ENCODE data around the gene PHPT1. TPM values are rescaled to one million over a fixed set of nuclear protein-coding genes. Genes with fewer than 3 reads are reported as not detected.
A peak's percentile ranks its signal among the peaks of the same experiment; 100 is the strongest.
"Not testable (repeated sequence)": the region's sequence is repeated elsewhere in the genome, so short reads cannot be mapped to it uniquely, and the experiment has no call there.

PHPT1 gene
- total and polyA plus RNA-seq, 4 donors, result 75.0 to 195 (median 117) TPM

DNA sequence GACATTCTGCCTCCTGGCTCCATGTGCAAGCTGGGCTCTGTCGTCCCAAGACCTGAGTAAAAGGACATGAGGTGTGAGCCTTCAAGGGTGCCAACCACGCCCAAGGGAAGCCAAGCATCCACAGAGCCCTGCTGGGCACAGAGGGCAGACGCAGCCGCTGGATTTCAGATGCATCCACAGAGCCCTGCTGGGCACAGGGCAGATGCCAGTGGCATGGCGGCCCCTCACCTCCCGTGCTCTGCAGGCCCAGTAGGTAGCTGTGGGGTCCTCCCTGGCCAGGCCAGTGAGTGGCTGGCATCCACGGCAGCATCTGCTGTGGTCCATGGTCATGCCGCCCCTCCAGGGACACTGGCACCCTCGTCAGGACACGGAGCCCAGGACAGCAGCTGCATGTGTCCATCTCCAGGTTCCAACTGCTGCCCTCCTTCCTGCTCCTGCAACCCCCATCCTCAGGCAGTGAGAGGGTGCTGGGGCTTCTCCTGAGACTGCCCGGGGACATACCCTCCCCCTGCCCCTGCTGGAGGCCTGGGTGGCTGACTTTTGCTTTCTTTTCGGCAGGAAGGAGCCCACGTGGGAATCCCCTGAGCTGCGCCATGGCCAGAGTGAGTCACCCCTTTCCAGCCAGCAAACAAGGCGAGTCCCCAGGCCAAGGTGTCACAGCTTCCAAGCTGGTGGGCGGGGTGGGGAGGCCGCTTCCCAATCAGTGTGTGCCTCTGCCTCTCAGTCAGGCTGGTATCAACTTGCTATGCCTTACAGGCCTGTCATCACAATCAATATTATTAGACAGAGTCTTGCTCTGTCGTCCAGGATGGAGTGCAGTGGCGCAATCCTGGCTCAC, 33.1 kb downstream of the PHPT1 start:
- Histone ChIP-seq H3K9me3 (ENCODE audit: control insufficient read depth in 4 of 4, insufficient read depth in 3 of 4, low read length in 3 of 4) (no peaks in the 10 kb centered on the region), H3K9ac (ENCODE audit: insufficient read depth in 1 of 2, low read length in 2 of 2) (no peak overlapping the region), H3K36me3 (ENCODE audit: control insufficient read depth in 4 of 4, insufficient read depth in 4 of 4, low read length in 4 of 4) (no peaks in the 10 kb centered on the region), H3K4me3 (no peak overlapping the region), H3K27ac (ENCODE audit: low read depth in 1 of 2, low read length in 1 of 2) (peak overlapping the region in 1 of 2 donors; percentile 57), H3K27me3 (ENCODE audit: control insufficient read depth in 3 of 3, insufficient read depth in 3 of 3, low read length in 2 of 3) (no peaks in the 10 kb centered on the region), H3K4me1 (ENCODE audit: control insufficient read depth in 5 of 5, insufficient read depth in 5 of 5, low read length in 5 of 5) (peaks cover 0 to 14% (median 0%) of the 10 kb centered on the region in 5 donors)
- TF ChIP-seq, protein P1, sequence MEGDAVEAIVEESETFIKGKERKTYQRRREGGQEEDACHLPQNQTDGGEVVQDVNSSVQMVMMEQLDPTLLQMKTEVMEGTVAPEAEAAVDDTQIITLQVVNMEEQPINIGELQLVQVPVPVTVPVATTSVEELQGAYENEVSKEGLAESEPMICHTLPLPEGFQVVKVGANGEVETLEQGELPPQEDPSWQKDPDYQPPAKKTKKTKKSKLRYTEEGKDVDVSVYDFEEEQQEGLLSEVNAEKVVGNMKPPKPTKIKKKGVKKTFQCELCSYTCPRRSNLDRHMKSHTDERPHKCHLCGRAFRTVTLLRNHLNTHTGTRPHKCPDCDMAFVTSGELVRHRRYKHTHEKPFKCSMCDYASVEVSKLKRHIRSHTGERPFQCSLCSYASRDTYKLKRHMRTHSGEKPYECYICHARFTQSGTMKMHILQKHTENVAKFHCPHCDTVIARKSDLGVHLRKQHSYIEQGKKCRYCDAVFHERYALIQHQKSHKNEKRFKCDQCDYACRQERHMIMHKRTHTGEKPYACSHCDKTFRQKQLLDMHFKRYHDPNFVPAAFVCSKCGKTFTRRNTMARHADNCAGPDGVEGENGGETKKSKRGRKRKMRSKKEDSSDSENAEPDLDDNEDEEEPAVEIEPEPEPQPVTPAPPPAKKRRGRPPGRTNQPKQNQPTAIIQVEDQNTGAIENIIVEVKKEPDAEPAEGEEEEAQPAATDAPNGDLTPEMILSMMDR (IDR thresholded peaks at IDR 0.05; ENCODE audit: control extremely low read depth, extremely low read depth), result no peak
- ATAC-seq (ENCODE audit: insufficient read depth, low FRiP score), result no peak
- WGBS, 2 donors, result 40 to 48% methylated on average over 19 of the region's 19 CpGs
- no peak for DNase-seq

DNA sequence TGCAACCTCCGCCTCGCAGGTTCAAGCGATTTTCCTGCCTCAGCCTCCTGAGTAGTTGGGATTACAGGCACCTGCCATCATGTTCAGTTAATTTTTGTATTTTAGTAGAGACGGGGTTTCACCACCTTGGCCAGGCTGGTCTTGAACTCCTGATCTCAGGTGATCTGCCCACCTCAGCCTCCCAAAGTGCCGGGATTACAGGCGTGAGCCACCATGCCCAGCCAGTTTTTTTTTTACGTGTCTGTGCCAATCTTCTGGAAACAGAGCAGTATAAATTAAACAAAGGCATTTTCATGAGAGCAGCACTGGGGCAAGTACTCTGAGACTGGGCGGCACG, 33.7 kb downstream of the PHPT1 start:
- not testable (repeated sequence) for H3K36me3 ChIP-seq (ENCODE audit: control insufficient read depth in 4 of 4, insufficient read depth in 4 of 4, low read length in 4 of 4); H3K27me3 ChIP-seq (ENCODE audit: control insufficient read depth in 3 of 3, insufficient read depth in 3 of 3, low read length in 2 of 3); H3K9ac ChIP-seq (ENCODE audit: insufficient read depth in 1 of 2, low read length in 2 of 2); H3K9me3 ChIP-seq (ENCODE audit: control insufficient read depth in 4 of 4, insufficient read depth in 3 of 4, low read length in 3 of 4); DNase-seq; H3K4me3 ChIP-seq; ATAC-seq (ENCODE audit: insufficient read depth, low FRiP score)
- WGBS, 2 donors, result 76 to 81% methylated on average over 9 of the region's 9 CpGs
- Histone ChIP-seq H3K27ac (ENCODE audit: low read depth in 1 of 2, low read length in 1 of 2) (peak overlapping the region in 1 of 2 donors; percentile 19), H3K4me1 (ENCODE audit: control insufficient read depth in 5 of 5, insufficient read depth in 5 of 5, low read length in 5 of 5) (peaks cover 0 to 15% (median 0%) of the 10 kb centered on the region in 5 donors)

DNA sequence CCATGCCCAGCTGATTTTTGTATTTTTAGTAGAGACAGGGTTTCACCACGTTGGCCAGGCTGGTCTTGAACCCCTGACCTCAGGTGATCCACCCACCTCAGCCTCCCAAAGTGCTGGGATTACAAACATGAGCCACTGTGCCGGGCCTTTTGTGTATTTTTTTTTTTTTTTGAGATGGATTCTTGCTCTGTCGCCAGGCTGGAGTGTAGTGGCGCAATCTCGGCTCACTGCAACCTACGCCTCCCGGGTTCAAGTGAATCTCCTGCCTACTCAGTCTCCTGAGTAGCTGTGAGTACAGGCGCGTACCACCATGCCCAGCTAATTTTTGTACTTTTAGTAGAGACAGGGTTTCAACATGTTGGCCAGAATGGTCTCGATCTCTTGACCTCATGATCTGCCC, 34.5 kb downstream of the PHPT1 start:
- not testable (repeated sequence) for H3K9ac ChIP-seq (ENCODE audit: insufficient read depth in 1 of 2, low read length in 2 of 2); H3K36me3 ChIP-seq (ENCODE audit: control insufficient read depth in 4 of 4, insufficient read depth in 4 of 4, low read length in 4 of 4); H3K27me3 ChIP-seq (ENCODE audit: control insufficient read depth in 3 of 3, insufficient read depth in 3 of 3, low read length in 2 of 3); H3K4me3 ChIP-seq; ATAC-seq (ENCODE audit: insufficient read depth, low FRiP score); H3K9me3 ChIP-seq (ENCODE audit: control insufficient read depth in 4 of 4, insufficient read depth in 3 of 4, low read length in 3 of 4); H3K27ac ChIP-seq (ENCODE audit: low read depth in 1 of 2, low read length in 1 of 2); DNase-seq
- WGBS, 2 donors, result 70 to 89% methylated on average over 10 of the region's 10 CpGs
- H3K4me1 ChIP-seq (ENCODE audit: control insufficient read depth in 5 of 5, insufficient read depth in 5 of 5, low read length in 5 of 5), result peaks cover 0 to 15% (median 0%) of the 10 kb centered on the region in 5 donors

DNA sequence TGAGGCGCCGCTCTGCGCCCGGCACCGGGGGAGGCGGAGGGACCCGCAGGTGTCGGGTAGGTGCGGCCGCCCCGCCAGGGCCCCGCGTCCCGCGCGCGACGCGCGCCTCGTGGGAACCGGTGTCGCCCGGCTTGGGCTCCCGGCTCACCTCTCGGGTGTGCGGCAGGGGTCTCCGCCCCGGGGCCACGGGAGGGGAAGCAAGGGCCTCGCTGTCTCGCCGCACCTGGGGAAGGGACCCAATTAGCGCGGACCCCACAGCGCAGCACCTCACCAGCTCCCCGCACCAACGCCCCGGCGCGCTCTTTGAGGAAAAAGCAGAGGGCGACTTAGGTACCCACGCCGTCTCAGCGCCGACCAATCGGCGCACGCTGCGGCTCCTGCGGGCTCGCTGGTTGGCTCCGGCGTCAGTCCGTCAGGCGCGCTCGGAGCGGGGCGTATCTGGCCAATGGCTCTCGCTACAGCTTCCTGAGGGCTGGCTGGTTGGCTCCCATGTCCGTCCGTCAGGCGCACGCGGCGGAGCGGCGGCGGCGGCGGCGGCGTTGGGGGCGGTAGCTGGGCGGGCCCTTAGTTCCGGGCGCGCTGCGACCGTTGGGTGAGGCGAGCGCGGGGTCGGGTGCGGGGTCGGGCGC, 36.9 kb downstream of the PHPT1 start, which contains the start of gene TRAF2:
Gene TRAF2, plus strand, starts transcription at position 567 of the 629 bp plus-strand sequence. CDS start 12,225 bp downstream, outside the sequence.
- Histone ChIP-seq H3K36me3 (ENCODE audit: control insufficient read depth in 4 of 4, insufficient read depth in 4 of 4, low read length in 4 of 4) (peaks cover 0 to 2% (median 1%) of the 10 kb centered on the region in 4 donors), H3K27me3 (ENCODE audit: control insufficient read depth in 3 of 3, insufficient read depth in 3 of 3, low read length in 2 of 3) (no peaks in the 10 kb centered on the region), H3K9me3 (ENCODE audit: control insufficient read depth in 4 of 4, insufficient read depth in 3 of 4, low read length in 3 of 4) (no peaks in the 10 kb centered on the region), H3K9ac (ENCODE audit: insufficient read depth in 1 of 2, low read length in 2 of 2) (peak within 1 kb of the TSS in 1 of 2 donors; percentile 55), H3K4me1 (ENCODE audit: control insufficient read depth in 5 of 5, insufficient read depth in 5 of 5, low read length in 5 of 5) (peaks cover 0 to 15% (median 0%) of the 10 kb centered on the region in 5 donors), H3K4me3 (peak within 1 kb of the TSS; percentile 87), H3K27ac (ENCODE audit: low read depth in 1 of 2, low read length in 1 of 2) (peak within 1 kb of the TSS; percentile 86 to 88)
- peak; percentile 99 for ATAC-seq (ENCODE audit: insufficient read depth, low FRiP score)
- WGBS, 2 donors, result 0% methylated on average over 71 to 88 of the region's 88 CpGs
- TF ChIP-seq, protein P1 (IDR thresholded peaks at IDR 0.05; ENCODE audit: control extremely low read depth, extremely low read depth), result no peak
- DNase-seq, result peak; percentile 97 to 99 (median 98)
